HG03066 (cell line): ENCODE measurements around the gene CRNN.

Source experiments
- ATAC-seq: cut with Tn5 transposase; IDR thresholded peaks from one replicate; pipeline ENCODE4 v1.9.1; 2021; ENCODE audit warnings: low read depth; ENCODE audit not compliant: unreplicated experiment

CRNN gene

DNA sequence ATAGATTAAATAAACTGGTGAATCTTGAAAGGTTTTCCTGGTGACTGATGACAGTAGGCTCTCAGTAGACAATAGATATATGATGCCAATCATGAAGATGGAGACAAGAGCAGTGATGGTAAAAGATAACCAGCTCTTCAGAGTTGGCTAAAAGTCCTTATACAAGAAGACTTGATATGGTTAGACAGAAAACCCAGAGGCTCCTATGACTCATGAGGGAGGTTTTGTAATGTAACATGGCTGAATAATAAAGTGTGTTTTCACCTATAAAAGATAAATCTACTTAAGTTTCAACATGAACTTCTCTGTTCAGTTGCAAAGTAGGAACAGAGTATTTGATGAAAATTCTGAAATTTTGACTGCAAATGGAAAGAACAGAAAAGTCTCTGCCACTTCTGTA is 12.7 kb upstream of the CRNN start:
- no peak for ATAC-seq

DNA sequence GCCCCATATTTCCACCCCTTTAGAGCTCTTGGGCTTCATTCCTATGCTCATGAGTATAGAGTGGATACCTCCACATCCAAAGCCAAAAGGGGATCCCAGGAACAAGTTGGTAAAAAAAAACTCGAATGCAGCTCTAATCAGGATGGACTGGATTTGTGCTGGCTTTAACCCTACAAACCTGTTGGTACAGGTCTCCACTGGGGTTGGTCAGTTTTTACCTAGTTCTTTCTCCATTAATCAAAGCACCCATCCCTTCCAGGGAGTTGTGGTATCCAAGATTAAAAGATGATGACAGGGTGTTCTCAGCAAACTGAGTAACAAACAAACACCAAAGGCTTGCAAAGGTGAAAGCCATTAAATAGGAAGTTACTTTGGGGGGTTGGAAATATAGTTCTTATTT is 5.9 kb upstream of the CRNN start:
- no peak for ATAC-seq

DNA sequence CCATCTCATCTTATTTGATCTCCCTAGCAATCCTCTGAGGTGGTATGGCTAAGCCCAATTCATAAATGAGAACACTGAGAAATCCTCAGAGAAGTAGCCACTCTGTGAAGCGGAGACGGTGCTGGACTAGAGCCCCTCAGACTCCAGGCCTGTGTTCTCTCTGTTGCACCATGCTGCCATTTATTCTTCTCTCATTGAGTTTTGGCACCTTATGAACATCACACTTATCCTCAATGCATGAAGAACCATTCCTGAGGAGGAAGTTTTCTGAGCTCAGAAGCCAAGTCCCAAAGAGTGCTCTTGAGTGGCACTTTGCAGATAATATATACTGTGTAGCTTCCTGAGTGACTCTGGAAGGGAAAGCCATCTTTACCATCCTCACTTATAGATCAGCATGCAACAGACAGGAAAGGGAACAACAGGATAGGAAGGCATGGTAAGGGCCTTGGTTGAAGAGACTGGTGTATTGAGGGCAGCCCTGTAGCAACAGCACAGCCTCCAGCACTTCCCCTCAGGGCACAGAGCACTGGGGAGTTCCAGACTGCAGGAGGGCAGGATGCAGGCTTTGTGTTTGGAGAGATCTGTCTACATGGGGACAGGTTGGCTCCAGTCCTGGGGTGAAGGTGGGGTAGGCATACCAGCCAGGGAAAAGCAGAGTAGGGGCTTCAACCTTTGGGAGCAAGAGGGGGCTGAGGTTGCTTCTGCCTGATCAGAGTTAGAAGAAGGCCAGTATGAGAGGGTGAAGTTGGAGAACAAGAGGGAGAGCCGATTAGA is 1.6 kb upstream of the CRNN start:
- ATAC-seq: no peak

DNA sequence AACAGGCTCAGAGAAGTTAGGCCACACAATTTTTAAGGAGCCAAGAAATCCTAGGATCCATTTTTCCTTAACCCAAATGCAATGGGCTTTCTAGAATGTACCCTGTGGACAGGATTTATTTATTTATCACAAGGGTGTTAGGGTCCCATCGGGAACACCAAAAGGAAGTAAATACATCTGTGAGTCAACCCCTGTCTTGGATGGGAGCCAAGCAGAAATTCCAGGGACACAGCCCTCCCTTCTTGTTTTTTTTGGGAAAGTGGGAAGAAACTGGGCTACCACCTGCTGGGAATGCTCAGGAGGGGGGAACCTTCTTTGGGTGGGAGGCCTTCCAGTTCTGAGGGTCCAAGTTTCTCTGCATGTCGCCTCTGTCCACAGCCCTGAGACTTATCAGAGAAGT is 1.3 kb downstream of the CRNN start:
- ATAC-seq: no peak

DNA sequence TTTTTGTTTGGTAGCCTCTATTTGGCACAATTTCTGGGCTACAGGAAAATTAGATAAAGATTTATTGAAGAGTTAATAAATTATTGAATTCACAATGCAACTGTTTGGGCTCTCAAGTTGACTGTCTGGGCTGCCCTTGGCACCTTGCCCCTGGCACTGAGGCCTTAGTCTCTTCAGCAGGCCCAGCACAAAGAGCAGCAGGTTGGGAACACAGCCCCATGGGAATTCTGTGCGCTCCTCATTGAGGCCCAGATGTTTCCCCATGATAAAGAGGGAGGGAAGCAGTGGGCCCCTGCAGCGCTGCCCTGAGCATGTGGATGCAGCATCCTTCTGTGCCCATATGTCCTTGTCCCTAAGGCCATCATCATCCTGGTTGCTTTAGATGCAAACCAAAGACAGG is 2.9 kb downstream of the CRNN start:
- ATAC-seq: no peak

DNA sequence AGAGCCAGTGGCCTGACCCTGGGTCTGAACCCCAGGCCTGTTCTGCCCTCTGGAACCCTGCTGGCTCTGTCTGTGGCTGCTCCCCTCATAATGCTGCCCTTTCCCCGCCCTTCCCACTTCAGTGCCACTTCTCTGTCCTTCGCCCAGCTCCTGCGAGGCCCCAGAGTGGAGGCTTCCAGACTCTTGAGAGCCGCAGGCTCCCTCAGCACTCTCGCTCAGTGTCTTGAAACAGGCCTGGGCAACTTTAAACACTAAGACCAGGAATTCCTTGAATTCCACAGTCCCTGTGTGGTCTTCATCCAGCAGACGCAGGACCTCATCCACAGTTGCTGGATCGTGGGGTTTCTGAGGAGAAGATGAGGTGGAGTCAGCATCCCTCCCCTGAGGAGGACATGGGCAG is 3.5 kb downstream of the CRNN start:
- no peak for ATAC-seq

DNA sequence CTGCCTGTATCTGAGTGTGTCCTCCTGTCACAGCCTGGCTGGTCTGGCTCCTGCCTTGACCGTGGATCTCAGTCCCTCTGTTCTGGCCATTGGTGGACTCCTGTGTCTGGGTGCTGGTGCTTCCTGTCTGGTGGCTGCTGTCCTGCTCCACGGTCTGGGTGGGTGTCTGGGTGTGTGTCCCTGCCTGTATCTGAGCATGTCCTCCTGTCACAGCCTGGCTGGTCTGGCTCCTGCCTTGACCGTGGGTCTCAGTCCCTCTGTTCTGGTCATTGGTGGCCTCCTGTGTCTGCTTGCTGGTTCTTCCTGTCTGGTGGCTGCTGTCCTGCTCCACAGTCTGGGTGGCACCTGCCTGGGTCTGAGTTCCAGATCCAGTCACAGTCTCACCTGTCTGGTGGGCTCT is 4.0 kb downstream of the CRNN start:
- no peak for ATAC-seq

DNA sequence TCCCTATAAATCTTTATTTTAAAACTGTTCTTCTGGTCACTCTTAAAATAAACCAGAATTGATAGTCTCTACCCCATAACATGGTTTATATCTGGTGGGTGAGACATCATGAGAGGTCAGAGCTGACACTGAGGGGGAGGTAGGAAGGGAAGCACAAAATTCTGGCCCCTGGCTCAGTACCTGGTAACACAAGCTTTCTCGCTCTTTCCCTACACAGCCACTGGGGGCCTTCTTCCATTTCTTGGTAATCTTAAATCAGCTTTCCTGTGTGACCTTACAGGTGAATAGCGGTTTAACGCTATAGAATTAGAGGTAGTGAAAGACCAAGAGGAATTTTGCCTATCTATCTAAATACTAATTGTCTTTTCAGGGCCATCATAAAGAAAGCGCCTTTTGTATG is 5.4 kb downstream of the CRNN start:
- ATAC-seq: no peak

DNA sequence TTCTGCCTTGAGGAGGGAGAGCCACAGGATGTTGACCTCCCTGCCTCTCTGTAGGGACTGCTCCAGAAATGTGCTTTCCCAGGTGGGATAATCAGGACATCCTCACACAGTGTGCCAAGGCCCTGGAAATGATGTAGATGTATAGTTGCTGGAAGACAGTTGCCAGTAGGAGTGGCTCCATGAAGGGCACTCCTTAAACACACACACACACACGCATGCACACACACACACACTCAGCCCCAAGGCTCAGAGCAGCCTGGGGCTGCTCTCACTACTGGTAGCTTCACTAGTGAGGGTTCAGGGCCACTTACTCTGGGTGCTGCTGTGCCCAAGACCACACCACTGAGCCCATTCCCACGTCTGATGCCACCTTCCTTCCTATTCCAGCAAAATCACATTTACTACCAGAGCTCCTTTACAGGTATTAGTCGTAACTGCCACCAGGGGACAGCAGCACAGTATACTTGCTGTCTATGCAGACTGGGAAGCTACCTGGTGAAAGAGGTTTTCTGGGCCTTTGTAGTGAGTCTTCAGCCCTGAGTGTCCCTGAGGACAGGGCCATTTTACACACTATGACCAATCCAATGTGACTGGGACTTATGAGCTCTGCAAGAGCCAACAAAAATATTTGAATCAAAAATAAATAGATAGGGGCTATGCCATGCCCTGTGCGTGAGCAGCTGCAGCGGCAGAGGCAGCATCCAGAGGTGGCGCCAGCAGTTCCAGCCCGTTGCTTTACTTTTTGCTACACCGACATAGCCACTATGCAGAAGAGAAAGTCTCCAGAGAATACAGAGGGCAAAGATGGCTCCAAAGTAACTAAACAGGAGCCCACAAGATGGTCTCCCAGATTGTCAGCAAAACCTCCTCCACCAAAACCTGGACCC is 15.0 kb downstream of the CRNN start:
- no peak for ATAC-seq

DNA sequence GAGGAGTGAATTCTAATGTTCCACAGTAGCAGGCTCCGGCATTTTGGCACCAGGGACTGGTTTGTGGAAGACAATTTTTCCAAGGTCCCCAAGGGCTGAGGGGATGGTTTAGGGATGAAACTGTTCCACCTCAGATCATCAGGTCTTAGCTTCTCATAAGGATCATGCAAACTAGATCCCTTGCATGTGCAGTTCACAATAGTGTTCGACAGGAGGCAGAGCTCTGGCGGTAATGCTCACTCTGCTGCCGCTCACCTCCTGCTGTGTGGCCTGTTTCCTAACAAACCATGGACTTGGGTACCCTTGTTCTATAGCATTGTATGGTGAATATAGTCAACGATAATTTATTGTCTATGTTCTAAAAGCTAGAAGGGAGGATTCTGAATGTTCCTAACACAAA is 16.6 kb downstream of the CRNN start:
- ATAC-seq: no peak

DNA sequence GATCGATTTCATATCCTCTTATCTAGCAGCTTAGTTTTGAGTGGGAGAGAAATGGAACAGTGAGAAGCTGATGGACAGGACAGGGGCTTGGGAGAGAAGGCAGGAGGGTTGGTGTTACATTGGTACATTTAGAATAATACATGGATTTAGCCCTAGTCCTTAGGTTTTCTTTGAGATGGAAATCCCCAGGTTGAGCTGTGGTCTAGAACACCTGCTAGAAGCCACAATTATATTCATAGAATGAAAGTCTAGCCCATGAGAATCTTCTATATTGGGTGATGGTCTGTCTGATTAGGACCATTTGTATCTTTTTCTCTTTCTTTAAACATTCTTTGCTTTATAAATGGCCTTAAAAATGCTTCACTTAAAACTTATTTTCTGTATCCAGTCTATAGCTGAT is 19.9 kb downstream of the CRNN start:
- ATAC-seq: no peak

DNA sequence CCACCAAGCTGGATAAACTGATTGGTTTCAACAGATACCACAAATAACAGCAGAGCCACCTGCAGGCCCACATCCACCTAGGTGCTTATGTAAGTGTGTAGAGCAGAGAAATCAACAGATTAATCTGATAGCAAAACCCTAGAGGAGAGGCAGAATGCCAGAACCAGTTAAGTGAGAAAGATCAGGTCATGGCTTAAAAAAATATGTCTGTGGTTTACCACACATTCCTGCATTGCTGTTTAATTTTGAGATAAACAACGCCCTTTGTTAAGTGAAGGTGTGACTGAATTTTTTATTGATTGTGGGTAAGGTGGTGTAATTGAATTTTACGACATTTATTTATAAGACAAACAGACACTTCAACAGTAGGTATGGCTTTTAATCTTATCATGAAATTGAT is 21.2 kb downstream of the CRNN start:
- ATAC-seq: no peak

DNA sequence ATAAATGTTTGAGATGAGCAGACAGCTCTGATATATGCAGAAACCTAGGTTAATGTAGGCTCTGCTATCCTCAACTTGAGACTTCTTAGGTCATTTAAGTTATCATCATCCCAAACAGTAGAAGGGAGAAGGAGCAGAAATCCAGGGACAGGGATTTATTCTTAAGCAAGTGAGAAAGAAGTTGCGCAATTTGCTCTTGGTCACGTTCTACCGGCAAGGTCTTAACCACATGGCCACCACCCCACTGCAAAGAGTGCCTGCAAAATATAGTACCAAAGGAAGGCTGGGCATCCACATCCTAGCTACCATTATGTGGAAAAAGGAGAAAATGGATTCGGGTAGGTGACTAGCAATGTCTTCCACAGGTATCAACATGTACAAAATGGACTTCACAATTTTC is 25.2 kb downstream of the CRNN start:
- no peak for ATAC-seq

DNA sequence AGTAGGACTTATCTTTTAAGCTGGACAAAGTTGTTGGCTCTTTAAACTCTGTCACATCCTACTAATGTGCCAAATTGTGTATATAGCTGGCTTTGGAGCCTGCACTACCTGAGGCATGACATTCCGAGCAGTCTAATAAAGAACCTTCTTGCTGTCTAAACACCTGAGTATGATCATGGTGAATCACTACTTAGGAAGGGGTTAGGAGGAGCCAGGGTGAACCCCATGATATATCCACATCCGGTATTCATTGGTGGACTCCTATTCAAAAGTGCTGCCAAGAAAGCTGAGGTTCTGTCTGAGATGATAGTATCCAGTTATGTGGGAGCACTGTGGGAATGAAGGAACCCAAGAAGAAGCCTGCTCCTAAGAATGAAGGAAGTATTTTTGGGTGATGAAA is 27.1 kb downstream of the CRNN start:
- no peak for ATAC-seq

DNA sequence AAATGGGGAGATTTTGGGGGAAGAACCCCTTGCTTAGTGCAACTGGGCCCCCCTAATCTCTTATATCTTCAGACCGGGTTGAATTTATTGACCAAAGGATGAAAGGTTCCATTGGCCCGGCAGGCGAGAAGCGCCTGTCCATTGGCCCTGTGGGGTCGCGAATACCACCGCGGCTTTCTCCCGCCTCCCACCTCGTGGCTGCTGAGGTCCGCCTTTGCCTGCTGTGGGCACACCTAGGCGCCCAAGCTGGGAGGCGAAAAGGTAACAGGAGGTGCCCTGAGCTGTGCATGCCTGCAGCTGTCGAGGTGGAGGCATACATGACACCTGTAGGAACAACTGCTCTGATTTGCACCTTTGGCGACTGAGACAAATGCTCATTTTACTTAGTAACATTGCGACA is 33.1 kb downstream of the CRNN start:
- no peak for ATAC-seq

DNA sequence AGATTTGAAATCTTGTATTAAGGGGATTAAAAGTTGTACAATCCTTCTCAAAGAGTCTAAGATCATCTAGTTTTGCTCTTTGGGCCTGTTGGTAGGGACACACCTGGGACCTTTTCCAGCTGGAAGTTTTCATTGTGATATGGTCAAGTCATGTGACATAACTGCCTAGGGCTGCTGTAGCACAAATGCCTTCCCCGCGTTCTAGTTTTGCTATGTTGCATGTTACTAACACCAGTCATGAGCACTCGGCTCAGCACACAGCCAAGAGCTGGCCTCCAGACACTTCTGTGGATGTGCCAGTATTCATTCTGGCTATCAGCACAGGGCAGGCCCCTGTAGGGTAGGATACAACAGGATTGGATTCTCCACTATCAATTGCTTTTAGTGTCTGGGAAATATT is 39.6 kb downstream of the CRNN start:
- no peak for ATAC-seq

DNA sequence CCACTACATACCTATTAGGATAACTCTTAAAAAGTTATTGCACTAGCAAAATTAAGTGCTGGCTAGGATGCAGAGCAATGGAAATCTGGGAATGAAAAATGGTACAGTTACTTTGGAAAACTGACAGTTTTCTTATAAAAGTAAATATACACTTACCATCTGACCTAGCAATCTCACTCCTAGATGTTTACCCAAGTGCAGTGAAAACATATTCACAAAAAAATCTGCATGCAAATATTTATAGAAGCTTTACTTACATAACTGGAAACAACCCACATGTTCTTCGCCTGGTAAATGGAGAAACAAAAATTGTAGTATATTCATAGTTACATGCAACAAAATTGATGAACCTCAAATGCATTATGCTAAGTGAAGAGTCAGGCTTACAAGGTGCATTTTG is 41.4 kb downstream of the CRNN start:
- no peak for ATAC-seq

DNA sequence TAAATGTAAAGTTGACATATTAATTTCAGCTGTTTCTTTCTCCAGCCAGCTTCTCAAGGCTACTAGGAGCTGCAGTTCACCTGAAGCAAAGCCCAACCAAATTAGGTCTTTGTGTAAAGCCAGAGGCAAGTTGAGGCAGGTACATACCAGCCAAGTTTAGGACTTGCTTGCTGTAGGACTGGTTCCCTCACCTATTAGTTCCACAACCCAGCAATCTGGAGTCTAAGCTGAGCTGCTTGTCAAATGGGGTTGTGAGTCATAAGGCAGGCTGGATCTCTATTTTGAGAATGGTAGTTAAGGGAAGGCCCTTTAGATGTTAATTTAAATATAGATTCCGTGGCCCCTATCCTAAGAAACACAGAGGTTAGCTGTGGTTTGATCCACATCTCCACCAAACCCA is 46.6 kb downstream of the CRNN start:
- no peak for ATAC-seq

DNA sequence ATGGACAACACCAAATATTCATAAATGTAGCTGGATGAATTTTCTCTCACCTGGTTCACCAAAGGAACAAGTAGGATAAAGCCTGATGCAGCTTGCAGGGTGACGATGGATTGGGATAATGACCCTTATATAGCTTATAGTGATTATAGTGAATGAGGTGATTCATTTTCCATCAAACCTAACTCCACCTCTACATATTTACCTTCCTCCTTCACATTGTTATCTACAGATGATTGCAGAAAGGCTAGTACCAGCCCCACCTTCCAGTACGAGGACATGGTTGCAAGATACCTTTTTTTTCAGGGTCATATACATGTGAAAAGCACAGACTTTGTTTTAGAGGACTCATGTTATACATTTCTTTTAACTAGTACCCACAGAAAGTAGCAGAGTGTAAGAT is 54.2 kb downstream of the CRNN start, which contains the start of gene FLG2:
TSS of gene FLG2 (minus strand) at position 101 of the 400 bp plus-strand sequence. CDS start 1,122 bp downstream, outside the sequence.
- no peak for ATAC-seq
